T-helper 1 cell treated with Interleukin-12 subunit alpha and Interleukin-12 subunit beta and Interleukin-4 antibody, amounts not matched to agents 30 ng/mL and 1 ng/mL, for 36 hours (primary cell): ENCODE data around the gene EAF2. TPM values are rescaled to one million over a fixed set of nuclear protein-coding genes. Genes with fewer than 3 reads are reported as not detected.
"Not testable (repeated sequence)": the region's sequence is repeated elsewhere in the genome, so short reads cannot be mapped to it uniquely, and the experiment has no call there.

Experiments used
- intact Hi-C: fragments of 100-400 bp; cut with micrococcal nuclease; formaldehyde crosslinking; loops from one replicate; pipeline ENCODE4 v1.15.1; 2024
- total RNA-seq: library from RNA; stranded (reverse); gene quantifications from 2 replicates; pipeline ENCODE4 v1.2.3, GENCODE V29; 2022

The EAF2 gene
- total RNA-seq, 1 donor from 2014 or later: 17.0 TPM

GRCh38 chr3:121855555-121855954 is 20.5 kb downstream of the EAF2 start:
- intact Hi-C loops: loop anchor here (1.0 kb wide), 1 partner anchor 404 kb away; no protein-coding TSS in a partner anchor

- intact Hi-C loops: not testable (repeated sequence)
Observed at GRCh38 chr3:121857778-121858177, 22.8 kb downstream of the EAF2 start.

- intact Hi-C loops: not testable (repeated sequence)
Observed at GRCh38 chr3:121863247-121863646, 28.2 kb downstream of the EAF2 start.

- intact Hi-C loops: no loop called here
Observed at GRCh38 chr3:121863801-121864200, 28.8 kb downstream of the EAF2 start.

- intact Hi-C loops: no loop called here
Observed at GRCh38 chr3:121869736-121870135, 34.7 kb downstream of the EAF2 start.

- intact Hi-C loops: no loop called here
Observed at GRCh38 chr3:121870717-121871116, 35.7 kb downstream of the EAF2 start.

GRCh38 chr3:121871430-121871829 is 36.4 kb downstream of the EAF2 start:
- intact Hi-C loops: no loop called here

GRCh38 chr3:121878411-121878810 is 43.4 kb downstream of the EAF2 start:
- intact Hi-C loops: no loop called here

- intact Hi-C loops: loop anchor here (1.0 to 2.0 kb wide), 5 partner anchors 209 to 417 kb away; no protein-coding TSS in a partner anchor
Observed at GRCh38 chr3:121883507-121883906, 48.5 kb downstream of the EAF2 start.

GRCh38 chr3:121885386-121885785 is 50.4 kb downstream of the EAF2 start:
- intact Hi-C loops: no loop called here

- intact Hi-C loops: no loop called here
Observed at GRCh38 chr3:121894301-121894990, 59.4 kb downstream of the EAF2 start, which contains the start of gene SLC15A2. Gene SLC15A2 (plus strand): TSS chr3:121894401. CDS start chr3:121894477, 76 bp downstream.

- intact Hi-C loops: no loop called here
Observed at GRCh38 chr3:121895121-121895520, 60.1 kb downstream of the EAF2 start.

GRCh38 chr3:121895736-121896135 is 60.7 kb downstream of the EAF2 start:
- intact Hi-C loops: no loop called here

- intact Hi-C loops: no loop called here
Observed at GRCh38 chr3:121896823-121897222, 61.8 kb downstream of the EAF2 start.

- intact Hi-C loops: no loop called here
Observed at GRCh38 chr3:121897296-121897695, 62.3 kb downstream of the EAF2 start.

- intact Hi-C loops: no loop called here
Observed at GRCh38 chr3:121913305-121913990, 78.4 kb downstream of the EAF2 start.

- intact Hi-C loops: no loop called here
Observed at GRCh38 chr3:121914081-121914998, 79.3 kb downstream of the EAF2 start.

GRCh38 chr3:121916189-121916588 is 81.2 kb downstream of the EAF2 start:
- intact Hi-C loops: no loop called here

GRCh38 chr3:121918779-121919483 is 83.9 kb downstream of the EAF2 start:
- intact Hi-C loops: no loop called here

- intact Hi-C loops: no loop called here
Observed at GRCh38 chr3:121924734-121925133, 89.7 kb downstream of the EAF2 start.

GRCh38 chr3:121926380-121926779 is 91.4 kb downstream of the EAF2 start:
- intact Hi-C loops: no loop called here
